Right lobe of liver (tissue), 6 donors: Measurements from ENCODE around the gene FAM168A. TPM values are rescaled to one million over a fixed set of nuclear protein-coding genes. Genes with fewer than 3 reads are reported as not detected.

ENCODE experiments used
- ATAC-seq, 4 donors: fragments of 200-7000 bp; cut with Tn5 transposase; one replicate each; pipeline ENCODE4 v1.9.1; 2020; ENCODE audit warnings: mild to moderate bottlenecking in 4 of 4, moderate library complexity in 4 of 4
- DNase-seq, 3 donors: peaks; one replicate each; pipeline ENCODE4 v3.0.0-alpha.2; 2020
- H3K27ac ChIP-seq, 3 donors: fragments of 200-600 bp; one replicate each; pipeline ENCODE4 v1.8.0; 2022
- H3K27me3 ChIP-seq, 2 donors: fragments of 200-600 bp; one replicate each; pipeline ENCODE4 v1.8.0; 2022
- H3K36me3 ChIP-seq, 4 donors: fragments of 200-600 bp; sonication (generic) in 1 of 4; one replicate each; pipeline versions ENCODE4 v1.5.1 to v1.8.0; 2017 to 2022; ENCODE audit warnings: control low read depth in 1 of 4
- H3K4me1 ChIP-seq, 4 donors: fragments of 200-600 bp; sonication (generic) in 1 of 4; one replicate each; pipeline versions ENCODE4 v1.5.1 to v1.8.0; 2017 to 2022; ENCODE audit warnings: control low read depth in 1 of 4
- H3K4me3 ChIP-seq, 3 donors: fragments of 200-600 bp; one replicate each; pipeline ENCODE4 v1.8.0; 2022
- H3K9me3 ChIP-seq, 4 donors: fragments of 200-600 bp; sonication (generic) in 1 of 4; one replicate each; pipeline versions ENCODE4 v1.5.1 to v1.8.0; 2017 to 2022; ENCODE audit warnings: control low read depth in 1 of 4
- POLR2A ChIP-seq: fragments of 450-650 bp; IDR thresholded peaks from one replicate; pipeline ENCODE4 v1.6.1; 2017; ENCODE audit warnings: antibody characterized with exemption, mild to moderate bottlenecking
- WGBS: methylation state at CpG from one replicate; pipeline ENCODE4 v1.1.6; 2018; ENCODE audit warnings: low coverage, low lambda C conversion rate; ENCODE audit not compliant: insufficient coverage; ENCODE audit errors: missing lambda C conversion rate; 5-methylcytosine and 5-hydroxymethylcytosine counted together
- intact Hi-C, 2 donors: fragments of 100-400 bp; cut with DNase I; formaldehyde crosslinking; loops; one replicate each; pipeline versions ENCODE4 v1.11.2 to v1.14.1; 2022
- total RNA-seq, 6 experiments: library from RNA; depleted of rRNA in 2 of 6; stranded (reverse); fragments of >200 nt in 2 of 6; fragmentation: NEBNext Ultra II Directional in 3 of 6; extraction: Animal tissue kit (Norgen Biotek cat#: 25700) in 3 of 6; gene quantifications; one replicate each; pipeline versions ENCODE4 v1.1.0 to v1.2.4, GENCODE V29; 2016 to 2023
- TF ChIP-seq, protein P1 (sequence below), 4 donors: fragments of 200-600 bp in 3 of 4; fragments of 450-650 bp in 1 of 4; IDR thresholded peaks; one replicate each; pipeline versions ENCODE4 v1.5.1 to v1.8.0; 2016 to 2022; ENCODE audit warnings: antibody characterized with exemption in 4 of 4, mild to moderate bottlenecking in 2 of 4
- donor health status: DM: no; HTN: yes; CAD: no.
- donor health status: DM: no; HTN: no; CAD: no.
- donor health status: DM: no; HTN: no; CAD: no.
- donor health status: DM: no; HTN: yes; CAD: no.
- donor health status: DM: no; HTN: yes; CAD: no.

The FAM168A gene
- total RNA-seq, 6 experiments from 2014 or later = 13.0 to 21.5 (median 15.9) TPM

DNA sequence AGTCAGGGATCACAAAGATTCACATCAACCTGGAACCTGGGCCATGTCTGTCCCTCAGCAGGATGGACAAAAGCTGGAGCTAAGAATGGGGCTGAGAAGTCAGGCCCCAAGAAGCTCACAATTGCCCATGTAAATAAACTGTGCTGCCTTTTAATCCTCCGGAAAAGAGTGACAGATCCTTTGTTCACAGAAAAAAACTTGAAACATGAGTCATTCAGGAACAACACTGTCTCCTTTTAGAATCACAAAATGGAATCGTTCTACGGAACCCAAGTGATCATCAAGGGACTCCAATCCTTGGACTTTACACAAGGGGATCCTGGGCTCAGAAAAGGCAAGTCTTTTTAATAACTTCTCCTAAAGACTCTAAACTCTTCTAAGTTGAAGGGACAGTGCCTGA is 185.6 kb downstream of the FAM168A start:
- no peak for TF ChIP-seq POLR2A
- TF ChIP-seq, protein P1, sequence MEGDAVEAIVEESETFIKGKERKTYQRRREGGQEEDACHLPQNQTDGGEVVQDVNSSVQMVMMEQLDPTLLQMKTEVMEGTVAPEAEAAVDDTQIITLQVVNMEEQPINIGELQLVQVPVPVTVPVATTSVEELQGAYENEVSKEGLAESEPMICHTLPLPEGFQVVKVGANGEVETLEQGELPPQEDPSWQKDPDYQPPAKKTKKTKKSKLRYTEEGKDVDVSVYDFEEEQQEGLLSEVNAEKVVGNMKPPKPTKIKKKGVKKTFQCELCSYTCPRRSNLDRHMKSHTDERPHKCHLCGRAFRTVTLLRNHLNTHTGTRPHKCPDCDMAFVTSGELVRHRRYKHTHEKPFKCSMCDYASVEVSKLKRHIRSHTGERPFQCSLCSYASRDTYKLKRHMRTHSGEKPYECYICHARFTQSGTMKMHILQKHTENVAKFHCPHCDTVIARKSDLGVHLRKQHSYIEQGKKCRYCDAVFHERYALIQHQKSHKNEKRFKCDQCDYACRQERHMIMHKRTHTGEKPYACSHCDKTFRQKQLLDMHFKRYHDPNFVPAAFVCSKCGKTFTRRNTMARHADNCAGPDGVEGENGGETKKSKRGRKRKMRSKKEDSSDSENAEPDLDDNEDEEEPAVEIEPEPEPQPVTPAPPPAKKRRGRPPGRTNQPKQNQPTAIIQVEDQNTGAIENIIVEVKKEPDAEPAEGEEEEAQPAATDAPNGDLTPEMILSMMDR (IDR thresholded peaks at IDR 0.05) = no peak
- Histone ChIP-seq H3K27me3 (no peaks in the 10 kb centered on the region), H3K4me3 (no peak overlapping the region), H3K36me3 (peaks cover 0 to 7% (median 0%) of the 10 kb centered on the region in 4 donors), H3K4me1 (no peaks in the 10 kb centered on the region), H3K9me3 (no peaks in the 10 kb centered on the region), H3K27ac (no peak overlapping the region)
- DNase-seq = no peak
- 94% methylated on average over 3 of the region's 3 CpGs for WGBS
- no peak for ATAC-seq
- intact Hi-C loops = no loop called here

DNA sequence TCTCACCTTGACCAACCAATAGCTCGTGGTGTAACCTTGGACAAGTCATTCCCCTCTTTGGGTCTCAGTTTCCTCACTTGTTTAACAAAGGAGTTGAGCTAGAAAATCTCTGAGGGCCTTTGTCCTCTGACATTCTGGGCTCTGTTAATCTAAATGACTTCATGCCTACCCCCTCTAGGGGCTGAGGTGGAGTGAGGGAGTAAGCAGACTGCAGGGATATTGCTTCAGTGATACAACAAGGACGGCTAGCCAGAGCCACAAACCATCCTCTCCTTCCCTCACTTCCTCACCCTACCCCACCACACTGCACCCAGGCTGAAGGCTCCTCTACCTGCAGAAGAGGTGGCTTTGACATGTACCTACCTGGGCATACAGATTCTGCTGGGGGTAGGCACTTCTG is 186.9 kb downstream of the FAM168A start:
- TF ChIP-seq, protein P1 (IDR thresholded peaks at IDR 0.05) = no peak
- TF ChIP-seq POLR2A = no peak
- Histone ChIP-seq H3K4me3 (no peak overlapping the region), H3K27ac (no peak overlapping the region), H3K27me3 (no peaks in the 10 kb centered on the region), H3K9me3 (no peaks in the 10 kb centered on the region), H3K36me3 (peaks cover 0 to 7% (median 0%) of the 10 kb centered on the region in 4 donors), H3K4me1 (no peaks in the 10 kb centered on the region)
- ATAC-seq = no peak
- 50% methylated on average over 1 of the region's 2 CpGs for WGBS
- intact Hi-C loops = no loop called here
- DNase-seq = no peak

DNA sequence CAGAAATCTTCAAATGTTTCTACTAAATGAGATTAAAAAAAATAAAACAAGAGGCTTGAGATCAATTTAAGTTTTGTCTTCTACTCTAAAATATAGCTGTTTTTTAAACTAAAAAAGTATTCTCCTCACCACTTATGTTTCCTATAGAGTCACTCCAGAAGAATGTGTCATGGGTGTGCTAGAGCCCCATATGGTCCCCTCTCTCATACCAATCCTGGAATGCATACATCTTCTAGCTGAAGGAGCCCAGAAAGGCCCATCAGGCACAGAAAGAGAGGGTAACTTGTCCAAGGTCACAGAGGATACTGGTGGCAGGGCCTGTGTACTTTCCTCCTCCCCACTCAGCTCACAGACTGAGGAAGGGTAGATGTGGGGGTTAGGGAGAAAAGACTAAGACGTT is 187.3 kb downstream of the FAM168A start:
- DNase-seq (no peak), ATAC-seq (no peak)
- Histone ChIP-seq H3K9me3 (no peaks in the 10 kb centered on the region), H3K27me3 (no peaks in the 10 kb centered on the region), H3K27ac (no peak overlapping the region), H3K4me1 (no peaks in the 10 kb centered on the region), H3K36me3 (peaks cover 0 to 7% (median 0%) of the 10 kb centered on the region in 4 donors), H3K4me3 (no peak overlapping the region)
- intact Hi-C loops = no loop called here
- WGBS = no CpG with 5 or more reads among the region's 1 CpG
- no peak for TF ChIP-seq POLR2A

DNA sequence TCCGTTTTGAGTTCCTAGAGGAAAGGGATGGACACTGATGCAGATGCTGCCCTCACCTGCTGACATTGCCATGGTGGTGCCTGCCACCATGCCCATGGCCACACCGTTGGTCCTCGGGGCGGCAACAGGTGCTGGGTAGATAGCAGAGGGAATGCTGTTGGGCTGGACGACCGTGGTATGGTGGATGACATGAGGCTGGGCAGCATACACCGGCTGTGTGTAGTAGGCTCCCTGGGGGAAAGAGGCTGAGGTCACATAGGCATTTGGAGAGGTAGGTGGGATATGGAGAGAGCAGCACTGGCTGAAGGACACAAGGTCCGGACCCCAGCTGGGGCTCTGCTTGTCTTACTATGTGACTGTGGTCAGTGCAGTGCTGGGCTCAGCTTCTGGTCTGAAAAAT is 188.5 kb downstream of the FAM168A start:
- no peak for DNase-seq
- ATAC-seq = no peak
- no peaks in the 10 kb centered on the region for H3K27me3 ChIP-seq
- intact Hi-C loops = loop anchor here in 1 of 2 donors (10.0 kb wide), 1 partner anchor 245 kb away; no protein-coding TSS in a partner anchor
- peaks cover 0 to 7% (median 0%) of the 10 kb centered on the region in 4 donors for H3K36me3 ChIP-seq
- H3K4me1 ChIP-seq = no peaks in the 10 kb centered on the region
- H3K4me3 ChIP-seq = no peak overlapping the region
- TF ChIP-seq POLR2A = no peak
- TF ChIP-seq, protein P1 (IDR thresholded peaks at IDR 0.05) = no peak
- H3K27ac ChIP-seq = no peak overlapping the region
- WGBS = 88% methylated on average over 7 of the region's 8 CpGs
- H3K9me3 ChIP-seq = no peaks in the 10 kb centered on the region

DNA sequence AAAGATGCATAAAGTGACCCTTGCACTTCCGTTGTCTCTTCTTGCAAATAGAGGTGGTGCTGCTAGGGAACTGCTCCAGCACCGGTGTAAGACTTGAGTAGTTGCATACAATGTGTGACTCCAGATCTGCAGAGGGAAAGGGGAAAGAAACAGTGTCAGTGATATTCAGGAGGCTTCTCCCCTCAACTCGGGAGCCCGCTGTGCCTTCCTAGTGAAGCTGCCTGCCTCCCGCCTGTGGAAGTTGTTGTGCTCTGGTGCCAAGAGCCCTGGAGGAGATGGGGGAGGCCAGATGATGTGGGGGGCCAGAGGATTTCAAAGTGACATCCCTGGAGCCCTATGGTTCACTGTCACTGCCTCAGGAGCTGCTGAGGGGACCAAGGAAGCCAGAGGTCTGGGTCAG is 191.3 kb downstream of the FAM168A start:
- Histone ChIP-seq H3K9me3 (no peaks in the 10 kb centered on the region), H3K4me3 (no peak overlapping the region), H3K27me3 (no peaks in the 10 kb centered on the region), H3K36me3 (peaks cover 0 to 7% (median 0%) of the 10 kb centered on the region in 4 donors), H3K4me1 (peaks cover 0 to 3% (median 0%) of the 10 kb centered on the region in 4 donors), H3K27ac (no peak overlapping the region)
- no peak for ATAC-seq
- DNase-seq = no peak
- intact Hi-C loops = loop anchor here in 1 of 2 donors (10.0 kb wide), 1 partner anchor 248 kb away; no protein-coding TSS in a partner anchor
- 85% methylated on average over 2 of the region's 5 CpGs for WGBS
- TF ChIP-seq, protein P1 (IDR thresholded peaks at IDR 0.05) = no peak
- TF ChIP-seq POLR2A = no peak
